IMR-90 (cell line): Measurements from ENCODE around the gene ARF1. TPM values are rescaled to one million over a fixed set of nuclear protein-coding genes. Genes with fewer than 3 reads are reported as not detected.

Experiments used
- ATAC-seq: fragments of 200-7000 bp; cut with Tn5 transposase; 2 replicates; pipeline ENCODE4 v1.9.1; 2020; ENCODE audit warnings: low read depth, mild to moderate bottlenecking, moderate library complexity
- BruUV-seq: library from RNA; stranded (reverse); fragments of 400-500 nt; replicated peaks from 2 replicates; lab custom pipeline; 2021; lab: Mats Ljungman, UMichigan
- CTCF ChIA-PET: fragments of 300-600 bp; formaldehyde crosslinking; extraction: SDS; loops from one replicate; lab custom pipeline; 2021; ENCODE audit warnings: antibody characterized with exemption; lab: Yijun Ruan, JAX
- POLR2A ChIA-PET: fragments of 300-600 bp; sonication (Branson Sonifier 250); formaldehyde crosslinking; loops from one replicate; lab custom pipeline; 2022; ENCODE audit warnings: antibody characterized with exemption; ENCODE audit not compliant: unreplicated experiment; lab: Charles Lee
- DNase-seq: peaks from one replicate; pipeline ENCODE4 v3.0.0; 2013
- H2AFZ ChIP-seq: replicated peaks from 2 replicates; pipeline ENCODE3; 2013; ENCODE audit warnings: low read length, mild to moderate bottlenecking; ENCODE audit not compliant: poor library complexity
- H2AK5ac ChIP-seq: 2 replicates; pipeline ENCODE4 v1.6.1; 2013; ENCODE audit warnings: low read depth, low read length, inconsistent platforms
- H2AK9ac ChIP-seq: replicated peaks from 2 replicates; pipeline ENCODE3; 2013; ENCODE audit warnings: mild to moderate bottlenecking, low read depth, low read length, moderate library complexity; ENCODE audit not compliant: poor library complexity
- H2BK120ac ChIP-seq: 2 replicates; pipeline ENCODE4 v1.6.1; 2013; ENCODE audit warnings: low read depth, low read length, inconsistent platforms
- H2BK15ac ChIP-seq: 3 replicates; pipeline ENCODE4 v1.6.1; 2013; ENCODE audit warnings: low read depth, low read length, inconsistent platforms
- H2BK20ac ChIP-seq: 2 replicates; pipeline ENCODE4 v1.6.1; 2013; ENCODE audit warnings: low read depth, mild to moderate bottlenecking, inconsistent platforms, low read length, moderate library complexity
- H2BK5ac ChIP-seq: 2 replicates; pipeline ENCODE4 v1.6.1; 2013; ENCODE audit warnings: mild to moderate bottlenecking, low read depth, low read length, inconsistent platforms; ENCODE audit not compliant: poor library complexity, severe bottlenecking
- H3K14ac ChIP-seq: replicated peaks from 2 replicates; pipeline ENCODE4 v1.6.1; 2013; ENCODE audit warnings: low read depth, low read length, inconsistent platforms
- H3K18ac ChIP-seq: 2 replicates; pipeline ENCODE4 v1.6.1; 2013; ENCODE audit warnings: low read depth, low read length, control low read depth
- H3K23ac ChIP-seq: 2 replicates; pipeline ENCODE4 v1.6.1; 2013; ENCODE audit warnings: low read depth, low read length, inconsistent platforms
- H3K27ac ChIP-seq: 2 replicates; pipeline ENCODE4 v1.5.1; 2013; ENCODE audit warnings: mild to moderate bottlenecking, control low read depth, low read length; ENCODE audit not compliant: insufficient read depth
- H3K27me3 ChIP-seq: 2 replicates; pipeline ENCODE4 v1.6.1; 2013; ENCODE audit warnings: low read length; ENCODE audit not compliant: control insufficient read depth, insufficient read depth
- H3K36me3 ChIP-seq: 2 replicates; pipeline ENCODE4 v1.6.1; 2013; ENCODE audit warnings: low read length, mixed read lengths; ENCODE audit not compliant: control insufficient read depth, insufficient read depth
- H3K4ac ChIP-seq: 2 replicates; pipeline ENCODE4 v1.6.1; 2013; ENCODE audit warnings: low read depth, low read length, inconsistent platforms
- H3K4me1 ChIP-seq: 2 replicates; pipeline ENCODE4 v1.6.1; 2013; ENCODE audit warnings: low read length, mixed read lengths; ENCODE audit not compliant: control insufficient read depth, insufficient read depth
- H3K4me2 ChIP-seq: 2 replicates; pipeline ENCODE4 v1.6.1; 2013; ENCODE audit warnings: low read depth, mild to moderate bottlenecking, control low read depth, low read length, moderate library complexity
- H3K4me3 ChIP-seq: 2 replicates; pipeline ENCODE4 v1.5.1; 2013; ENCODE audit warnings: low read depth, mild to moderate bottlenecking, control low read depth, low read length, moderate library complexity; ENCODE audit not compliant: insufficient read depth
- H3K56ac ChIP-seq: 2 replicates; pipeline ENCODE4 v1.6.1; 2013; ENCODE audit warnings: low read length, inconsistent platforms; ENCODE audit not compliant: insufficient read depth; ENCODE audit errors: extremely low read depth
- H3K79me1 ChIP-seq, 2 experiments: 2 replicates each; pipeline ENCODE4 v1.6.1; 2013; ENCODE audit warnings: low read length in 2 of 2, inconsistent platforms in 1 of 2, low read depth in 1 of 2
- H3K9ac ChIP-seq: 2 replicates; pipeline ENCODE4 v1.6.1; 2013; ENCODE audit warnings: low read depth, low read length, control low read depth
- H3K9me1 ChIP-seq: 2 replicates; pipeline ENCODE4 v1.6.1; 2013; ENCODE audit warnings: low read length, inconsistent platforms; ENCODE audit not compliant: insufficient read depth
- H3K9me3 ChIP-seq: 2 replicates; pipeline ENCODE4 v1.6.1; 2013; ENCODE audit warnings: low read length; ENCODE audit not compliant: control insufficient read depth, insufficient read depth
- H4K20me1 ChIP-seq: 2 replicates; pipeline ENCODE4 v1.6.1; 2013; ENCODE audit warnings: low read length, inconsistent platforms; ENCODE audit not compliant: insufficient read depth
- H4K5ac ChIP-seq: 2 replicates; pipeline ENCODE4 v1.6.1; 2013; ENCODE audit warnings: mild to moderate bottlenecking, low read depth, low read length, control low read depth
- H4K8ac ChIP-seq, 2 experiments: 2 replicates each; pipeline ENCODE4 v1.6.1; 2013; ENCODE audit warnings: low read depth in 2 of 2, low read length in 2 of 2, control low read depth in 1 of 2, inconsistent platforms in 1 of 2
- H4K91ac ChIP-seq: 2 replicates; pipeline ENCODE4 v1.6.1; 2013; ENCODE audit warnings: low read depth, low read length, inconsistent platforms; ENCODE audit not compliant: insufficient read depth
- CEBPB ChIP-seq: IDR thresholded peaks from 2 replicates; pipeline ENCODE4 v1.6.1; 2012; ENCODE audit warnings: low read depth, low read length, improper control_type of control experiment
- RAD21 ChIP-seq: IDR thresholded peaks from 2 replicates; pipeline ENCODE4 v1.6.1; 2012; ENCODE audit warnings: low read length, improper control_type of control experiment
- RCOR1 ChIP-seq: IDR thresholded peaks from 2 replicates; pipeline ENCODE4 v1.6.1; 2012; ENCODE audit warnings: mild to moderate bottlenecking, low read length, improper control_type of control experiment; ENCODE audit not compliant: insufficient replicate concordance
- RFX5 ChIP-seq: IDR thresholded peaks from 2 replicates; pipeline ENCODE4 v1.8.0; 2012; ENCODE audit warnings: low read depth, mild to moderate bottlenecking, low read length, moderate library complexity
- SMC3 ChIP-seq: fragments of 150-350 bp; IDR thresholded peaks from 2 replicates; pipeline ENCODE4 v1.6.1; 2016; ENCODE audit warnings: low read depth, mild to moderate bottlenecking, antibody characterized with exemption, low read length, moderate library complexity
- WGBS, 2 experiments: methylation state at CpG; one replicate each; pipeline versions ENCODE4 v1.1.5 to v1.1.7; 2013; ENCODE audit warnings: missing lambda C conversion rate in 2 of 2; ENCODE audit not compliant: insufficient read length in 1 of 2; ENCODE audit errors: extremely low coverage in 2 of 2; 5-methylcytosine and 5-hydroxymethylcytosine counted together
- dilution Hi-C: fragments of 300-500 bp; cut with HindIII; formaldehyde crosslinking; loops from one replicate; pipeline ENCODE4 v1.14.3; 2018; ENCODE audit warnings: low sequenced_read_pairs; ENCODE audit not compliant: unreplicated experiment
- in situ Hi-C: fragments of 300-500 bp; cut with MboI; formaldehyde crosslinking; loops from 3 replicates; pipeline ENCODE4 v1.14.3; 2019; ENCODE audit warnings: low sequenced_read_pairs, inconsistent platforms, mixed read lengths
- intact Hi-C: fragments of 100-400 bp; cut with micrococcal nuclease; formaldehyde crosslinking; loops from 2 replicates; pipeline ENCODE4 v1.10.0; 2022
- polyA plus RNA-seq, 3 experiments: library from polyadenylated mRNA; depleted of rRNA; stranded (reverse); fragments of >200 nt; gene quantifications; 2 replicates each; pipeline ENCODE4 v1.2.3, GENCODE V29; 2012; ENCODE audit warnings: low replicate concordance in 1 of 3
- total RNA-seq: library from RNA; depleted of rRNA; stranded (reverse); fragments of >200 nt; gene quantifications from 2 replicates; pipeline ENCODE4 v1.2.3, GENCODE V29; 2012
- TF ChIP-seq, protein P1 (sequence below): conservative IDR thresholded peaks from 2 replicates; pipeline ENCODE4 v1.5.1; 2012; ENCODE audit warnings: mild to moderate bottlenecking, low read depth, low read length, improper control_type of control experiment
- TF ChIP-seq, protein P2 (sequence below): fragments of 150-350 bp; IDR thresholded peaks from 2 replicates; pipeline ENCODE4 v1.6.1; 2016; ENCODE audit warnings: low read depth, mild to moderate bottlenecking, low read length, moderate library complexity, borderline replicate concordance

ARF1 gene
- total and polyA plus RNA-seq, 2 of the 4 experiments (the other 2 are of a cell fraction), result 330 to 1,100 TPM

DNA sequence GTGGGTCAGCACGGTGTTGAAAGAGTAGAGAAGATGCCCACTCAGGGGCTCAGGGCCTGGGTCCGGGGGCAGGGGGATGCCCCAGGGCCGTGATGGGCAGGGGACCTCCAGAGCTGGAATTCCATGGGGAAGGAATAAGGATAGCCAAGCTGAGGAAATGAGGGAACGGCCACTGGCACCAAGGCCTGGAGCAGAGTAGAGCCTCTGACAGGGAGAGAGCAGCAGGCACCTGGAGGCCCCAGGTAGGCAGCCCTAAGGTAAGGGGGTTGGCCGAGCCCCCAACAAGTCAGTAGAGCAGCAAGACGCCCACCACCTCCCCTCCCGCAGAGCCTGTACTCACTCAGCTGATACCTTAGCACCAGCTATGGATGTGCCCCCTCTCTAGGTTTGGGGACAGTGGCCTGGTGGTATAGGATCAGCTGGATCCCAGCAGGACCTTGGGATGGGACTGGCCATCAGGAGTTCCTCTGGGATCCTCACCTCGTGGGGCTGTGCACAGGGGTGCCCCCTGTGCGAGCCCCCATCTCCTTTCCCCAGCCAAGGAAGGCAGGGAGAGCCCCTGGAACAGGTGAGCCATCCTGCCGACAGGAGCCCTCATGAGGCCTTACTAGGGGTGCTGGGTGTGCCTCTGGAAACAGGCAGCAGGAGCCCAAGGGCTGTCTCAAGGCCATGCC, 21.0 kb upstream of the ARF1 start:
- intact Hi-C loops (no loop called here), in situ Hi-C loops (no loop called here), dilution Hi-C loops (no loop called here)
- no peaks in the 10 kb centered on the region for H3K9me1 ChIP-seq
- H3K4me2 ChIP-seq, result no peak overlapping the region
- no peaks in the 10 kb centered on the region for H3K79me1 ChIP-seq
- no peaks in the 10 kb centered on the region for H3K36me3 ChIP-seq
- no peak overlapping the region for H3K56ac ChIP-seq
- TF ChIP-seq, protein P1, sequence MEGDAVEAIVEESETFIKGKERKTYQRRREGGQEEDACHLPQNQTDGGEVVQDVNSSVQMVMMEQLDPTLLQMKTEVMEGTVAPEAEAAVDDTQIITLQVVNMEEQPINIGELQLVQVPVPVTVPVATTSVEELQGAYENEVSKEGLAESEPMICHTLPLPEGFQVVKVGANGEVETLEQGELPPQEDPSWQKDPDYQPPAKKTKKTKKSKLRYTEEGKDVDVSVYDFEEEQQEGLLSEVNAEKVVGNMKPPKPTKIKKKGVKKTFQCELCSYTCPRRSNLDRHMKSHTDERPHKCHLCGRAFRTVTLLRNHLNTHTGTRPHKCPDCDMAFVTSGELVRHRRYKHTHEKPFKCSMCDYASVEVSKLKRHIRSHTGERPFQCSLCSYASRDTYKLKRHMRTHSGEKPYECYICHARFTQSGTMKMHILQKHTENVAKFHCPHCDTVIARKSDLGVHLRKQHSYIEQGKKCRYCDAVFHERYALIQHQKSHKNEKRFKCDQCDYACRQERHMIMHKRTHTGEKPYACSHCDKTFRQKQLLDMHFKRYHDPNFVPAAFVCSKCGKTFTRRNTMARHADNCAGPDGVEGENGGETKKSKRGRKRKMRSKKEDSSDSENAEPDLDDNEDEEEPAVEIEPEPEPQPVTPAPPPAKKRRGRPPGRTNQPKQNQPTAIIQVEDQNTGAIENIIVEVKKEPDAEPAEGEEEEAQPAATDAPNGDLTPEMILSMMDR, result no peak
- TF ChIP-seq RCOR1 (no peak), SMC3 (no peak), CEBPB (no peak), RAD21 (no peak), RFX5 (no peak)
- TF ChIP-seq, protein P2, sequence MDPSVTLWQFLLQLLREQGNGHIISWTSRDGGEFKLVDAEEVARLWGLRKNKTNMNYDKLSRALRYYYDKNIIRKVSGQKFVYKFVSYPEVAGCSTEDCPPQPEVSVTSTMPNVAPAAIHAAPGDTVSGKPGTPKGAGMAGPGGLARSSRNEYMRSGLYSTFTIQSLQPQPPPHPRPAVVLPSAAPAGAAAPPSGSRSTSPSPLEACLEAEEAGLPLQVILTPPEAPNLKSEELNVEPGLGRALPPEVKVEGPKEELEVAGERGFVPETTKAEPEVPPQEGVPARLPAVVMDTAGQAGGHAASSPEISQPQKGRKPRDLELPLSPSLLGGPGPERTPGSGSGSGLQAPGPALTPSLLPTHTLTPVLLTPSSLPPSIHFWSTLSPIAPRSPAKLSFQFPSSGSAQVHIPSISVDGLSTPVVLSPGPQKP, result no peak
- H2AK9ac ChIP-seq, result no peak overlapping the region
- H2AFZ ChIP-seq, result no peak overlapping the region
- CTCF ChIA-PET, result no interaction called here
- H3K4ac ChIP-seq, result no peak overlapping the region
- H3K4me1 ChIP-seq, result peaks cover 2% of the 10 kb centered on the region; the same call in 1 of the 2 replicates
- H3K9me3 ChIP-seq, result peaks cover 13% of the 10 kb centered on the region; the same call in 1 of the 2 replicates
- DNase-seq (no peak), ATAC-seq (no peak)
- H3K27ac ChIP-seq, result no peak overlapping the region
- H2BK5ac ChIP-seq, result no peak overlapping the region
- H3K23ac ChIP-seq, result no peak overlapping the region
- WGBS, 2 experiments, result 33% methylated on average over 1 of the region's 10 CpGs; no CpG with 5 or more reads in 1 of the 2 experiments
- no TSS peak for BruUV-seq
- no peak overlapping the region for H2BK120ac ChIP-seq
- no peak overlapping the region for H4K91ac ChIP-seq
- H3K4me3 ChIP-seq, result no peak overlapping the region
- POLR2A ChIA-PET, result no interaction called here
- no peak overlapping the region for H3K9ac ChIP-seq
- no peak overlapping the region for H4K5ac ChIP-seq
- no peak overlapping the region for H2BK20ac ChIP-seq
- H3K18ac ChIP-seq, result no peak overlapping the region
- no peaks in the 10 kb centered on the region for H4K20me1 ChIP-seq
- no peak overlapping the region for H3K14ac ChIP-seq
- H3K27me3 ChIP-seq, result peaks cover 49% of the 10 kb centered on the region
- no peak overlapping the region for H4K8ac ChIP-seq
- H2AK5ac ChIP-seq, result no peak overlapping the region
- no peak overlapping the region for H2BK15ac ChIP-seq
